Activated CD8-positive, alpha-beta T cell treated with anti-CD3 and anti-CD28 coated beads for 36 hours (primary cell): ENCODE data around the gene LGALS9. TPM values are rescaled to one million over a fixed set of nuclear protein-coding genes. Genes with fewer than 3 reads are reported as not detected.
"Not testable (repeated sequence)": the region's sequence is repeated elsewhere in the genome, so short reads cannot be mapped to it uniquely, and the experiment has no call there.

ENCODE experiments used
- ATAC-seq: fragments of 200-7000 bp; cut with Tn5 transposase; one replicate; pipeline ENCODE4 v1.10.0; 2021; ENCODE audit warnings: mild to moderate bottlenecking, moderate library complexity
- CTCF ChIA-PET: fragments of 350-600 bp; sonication (Branson Sonifier 250); formaldehyde crosslinking; loops from one replicate; lab custom pipeline; 2021; ENCODE audit warnings: antibody characterized with exemption; lab: Charles Lee
- POLR2A ChIA-PET: fragments of 350-600 bp; sonication (Branson Sonifier 250); formaldehyde crosslinking; loops from one replicate; lab custom pipeline; 2021; ENCODE audit warnings: antibody characterized with exemption; lab: Charles Lee
- DNase-seq: peaks from one replicate; pipeline ENCODE4 v3.0.0-alpha.2; 2020
- H3K27ac Mint-ChIP-seq: one replicate; pipeline ENCODE4 v1.8.0; 2021; ENCODE audit warnings: mild to moderate bottlenecking, mixed read lengths
- H3K27me3 Mint-ChIP-seq: one replicate; pipeline ENCODE4 v1.8.0; 2021; ENCODE audit warnings: mixed read lengths
- H3K36me3 Mint-ChIP-seq: one replicate; pipeline ENCODE4 v1.8.0; 2021; ENCODE audit warnings: low read depth, mixed read lengths
- H3K4me1 Mint-ChIP-seq: one replicate; pipeline ENCODE4 v1.8.0; 2021; ENCODE audit warnings: low read depth, mixed read lengths
- H3K4me3 Mint-ChIP-seq: one replicate; pipeline ENCODE4 v1.8.0; 2021; ENCODE audit warnings: mild to moderate bottlenecking, moderate library complexity, mixed read lengths
- H3K9me3 Mint-ChIP-seq: one replicate; pipeline ENCODE4 v1.8.0; 2021; ENCODE audit warnings: mixed read lengths
- CTCF ChIP-seq: fragments of 200-600 bp; IDR thresholded peaks from one replicate; pipeline ENCODE4 v1.8.0; 2022; ENCODE audit warnings: antibody characterized with exemption, mild to moderate bottlenecking
- intact Hi-C: fragments of 100-400 bp; cut with micrococcal nuclease; formaldehyde crosslinking; loops from one replicate; pipeline ENCODE4 v1.10.0; 2022
- total RNA-seq, 2 experiments: library from RNA; stranded (reverse); gene quantifications; one replicate each; pipeline ENCODE4 v1.2.3, GENCODE V29; 2021

LGALS9 gene
- total RNA-seq, 2 experiments from 2014 or later = 17.3 to 18.4 TPM

GRCh38 chr17:27649929-27650328 lies 18.9 kb downstream of the LGALS9 start:
- H3K27ac Mint-ChIP-seq = no peak overlapping the region
- intact Hi-C loops = loop anchor here (5.0 kb wide), 1 partner anchor 48 kb away; no protein-coding TSS in a partner anchor
- ChIA-PET CTCF (interaction anchor here (0.9 to 10.0 kb wide), 11 partner anchors 15 to 408 kb away, joined by 3 to 152 read pairs (median 4); partner anchors contain the start of gene LGALS9), POLR2A (no interaction called here)
- H3K4me1 Mint-ChIP-seq = peaks cover 5% of the 10 kb centered on the region
- peaks cover 2% of the 10 kb centered on the region for H3K27me3 Mint-ChIP-seq
- no peaks in the 10 kb centered on the region for H3K36me3 Mint-ChIP-seq
- DNase-seq = no peak
- no peak for TF ChIP-seq CTCF
- no peak for ATAC-seq
- H3K4me3 Mint-ChIP-seq = no peak overlapping the region
- no peaks in the 10 kb centered on the region for H3K9me3 Mint-ChIP-seq

- Mint-ChIP-seq H3K9me3 (no peaks in the 10 kb centered on the region), H3K4me1 (peaks cover 5% of the 10 kb centered on the region), H3K4me3 (no peak overlapping the region), H3K27ac (no peak overlapping the region), H3K36me3 (no peaks in the 10 kb centered on the region), H3K27me3 (peaks cover 2% of the 10 kb centered on the region)
- DNase-seq (no peak), ATAC-seq (no peak)
- POLR2A ChIA-PET = no interaction called here
- intact Hi-C loops = loop anchor here (5.0 kb wide), 1 partner anchor 49 kb away; no protein-coding TSS in a partner anchor
- CTCF ChIA-PET = interaction anchor here (0.6 to 10.0 kb wide), 37 partner anchors 10 to 414 kb away, joined by 3 to 152 read pairs (median 4); partner anchors contain the start of genes KSR1 and LGALS9
- TF ChIP-seq CTCF = no peak
Observed at GRCh38 chr17:27650836-27651235, 19.8 kb downstream of the LGALS9 start.

GRCh38 chr17:27651411-27652345 lies 20.7 kb downstream of the LGALS9 start:
- CTCF ChIA-PET = interaction anchor here (0.7 to 10.0 kb wide), 44 partner anchors 10 to 421 kb away, joined by 3 to 152 read pairs (median 4); partner anchors contain the start of genes KSR1 and LGALS9
- Mint-ChIP-seq H3K9me3 (no peaks in the 10 kb centered on the region), H3K27ac (no peak overlapping the region), H3K27me3 (peaks cover 2% of the 10 kb centered on the region), H3K4me1 (peaks cover 5% of the 10 kb centered on the region), H3K36me3 (no peaks in the 10 kb centered on the region), H3K4me3 (no peak overlapping the region)
- ATAC-seq = peak; percentile 74
- TF ChIP-seq CTCF = peak; percentile 82
- intact Hi-C loops = loop anchor here (5.0 kb wide), 1 partner anchor 49 kb away; no protein-coding TSS in a partner anchor
- POLR2A ChIA-PET = no interaction called here
- peak; percentile 84 for DNase-seq

GRCh38 chr17:27653449-27653971 lies 22.5 kb downstream of the LGALS9 start:
- CTCF ChIA-PET = interaction anchor here (0.8 to 10.0 kb wide), 9 partner anchors 10 to 417 kb away, joined by 3 to 152 read pairs (median 11); partner anchors contain the start of gene LGALS9
- H3K4me3 Mint-ChIP-seq, ATAC-seq, H3K9me3 Mint-ChIP-seq, DNase-seq, H3K27me3 Mint-ChIP-seq, POLR2A ChIA-PET, H3K27ac Mint-ChIP-seq, H3K4me1 Mint-ChIP-seq, H3K36me3 Mint-ChIP-seq: not testable (repeated sequence)
- intact Hi-C loops = loop anchor here (5.0 kb wide), 1 partner anchor 51 kb away; no protein-coding TSS in a partner anchor

- TF ChIP-seq CTCF = no peak
- intact Hi-C loops = loop anchor here (2.0 to 5.0 kb wide), 2 partner anchors 52 to 103 kb away; no protein-coding TSS in a partner anchor
- H3K9me3 Mint-ChIP-seq = no peaks in the 10 kb centered on the region
- no peak for ATAC-seq
- DNase-seq = no peak
- CTCF ChIA-PET = interaction anchor here (0.6 to 10.0 kb wide), 36 partner anchors 9 to 417 kb away, joined by 3 to 152 read pairs (median 4); partner anchors contain the start of gene LGALS9
- H3K27me3 Mint-ChIP-seq = peaks cover 2% of the 10 kb centered on the region
- POLR2A ChIA-PET = no interaction called here
- no peak overlapping the region for H3K4me3 Mint-ChIP-seq
- no peak overlapping the region for H3K27ac Mint-ChIP-seq
- H3K36me3 Mint-ChIP-seq = no peaks in the 10 kb centered on the region
- peaks cover 5% of the 10 kb centered on the region for H3K4me1 Mint-ChIP-seq
Observed at GRCh38 chr17:27654136-27654535, 23.1 kb downstream of the LGALS9 start.
